ENCODE results near the gene HMCN1. TPM values are rescaled to one million over a fixed set of nuclear protein-coding genes. Genes with fewer than 3 reads are reported as not detected.

The HMCN1 gene
- polyA plus RNA-seq, 1 donor from 2014 or later, result 0.66 TPM

GRCh38 chr1:186152227-186152619 is 418.0 kb downstream of the HMCN1 start:
- Histone ChIP-seq H3K9me3 (ENCODE audit: low read length) (no peaks in the 10 kb centered on the region), H4K20me1 (ENCODE audit: insufficient read depth) (no peaks in the 10 kb centered on the region), H3K27me3 (ENCODE audit: insufficient read depth, low read depth, low read length) (no peaks in the 10 kb centered on the region), H3K9me2 (ENCODE audit: insufficient read depth, low read length) (no peaks in the 10 kb centered on the region), H3K36me3 (ENCODE audit: insufficient read depth, low read length) (no peaks in the 10 kb centered on the region), H3K4me2 (ENCODE audit: low read length) (no peak overlapping the region), H2AFZ (ENCODE audit: low read depth, low read length) (no peak overlapping the region), H3K9ac (ENCODE audit: low read length) (no peak overlapping the region), H3K4me3 (ENCODE audit: low read length) (no peak overlapping the region), H3K79me2 (replicated peaks; ENCODE audit: insufficient read depth, low read length) (no peaks in the 10 kb centered on the region), H3F3A (ENCODE audit: insufficient read depth, low read length, poor library complexity, severe bottlenecking) (no peaks in the 10 kb centered on the region), H3K27ac (ENCODE audit: low read length) (no peak overlapping the region)
- TF ChIP-seq EZH2 (IDR thresholded peaks at IDR 0.05; ENCODE audit: borderline replicate concordance, insufficient read depth, low read length, poor library complexity, severe bottlenecking) (no peak), RAD21 (conservative IDR thresholded peaks at IDR 0.05) (no peak), TAF1 (IDR thresholded peaks at IDR 0.05; ENCODE audit: low read depth) (no peak), SMC3 (conservative IDR thresholded peaks at IDR 0.05; ENCODE audit: poor library complexity) (no peak), EP300 (conservative IDR thresholded peaks at IDR 0.05; ENCODE audit: poor library complexity, severe bottlenecking) (no peak), REST (IDR thresholded peaks at IDR 0.05; ENCODE audit: borderline replicate concordance) (no peak), POLR2AphosphoS5 (IDR thresholded peaks at IDR 0.05) (no peak), MXI1 (conservative IDR thresholded peaks at IDR 0.05; ENCODE audit: poor library complexity, severe bottlenecking) (no peak)
- TF ChIP-seq, protein P1, sequence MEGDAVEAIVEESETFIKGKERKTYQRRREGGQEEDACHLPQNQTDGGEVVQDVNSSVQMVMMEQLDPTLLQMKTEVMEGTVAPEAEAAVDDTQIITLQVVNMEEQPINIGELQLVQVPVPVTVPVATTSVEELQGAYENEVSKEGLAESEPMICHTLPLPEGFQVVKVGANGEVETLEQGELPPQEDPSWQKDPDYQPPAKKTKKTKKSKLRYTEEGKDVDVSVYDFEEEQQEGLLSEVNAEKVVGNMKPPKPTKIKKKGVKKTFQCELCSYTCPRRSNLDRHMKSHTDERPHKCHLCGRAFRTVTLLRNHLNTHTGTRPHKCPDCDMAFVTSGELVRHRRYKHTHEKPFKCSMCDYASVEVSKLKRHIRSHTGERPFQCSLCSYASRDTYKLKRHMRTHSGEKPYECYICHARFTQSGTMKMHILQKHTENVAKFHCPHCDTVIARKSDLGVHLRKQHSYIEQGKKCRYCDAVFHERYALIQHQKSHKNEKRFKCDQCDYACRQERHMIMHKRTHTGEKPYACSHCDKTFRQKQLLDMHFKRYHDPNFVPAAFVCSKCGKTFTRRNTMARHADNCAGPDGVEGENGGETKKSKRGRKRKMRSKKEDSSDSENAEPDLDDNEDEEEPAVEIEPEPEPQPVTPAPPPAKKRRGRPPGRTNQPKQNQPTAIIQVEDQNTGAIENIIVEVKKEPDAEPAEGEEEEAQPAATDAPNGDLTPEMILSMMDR (IDR thresholded peaks at IDR 0.05; ENCODE audit: poor library complexity, severe bottlenecking), result no peak

DNA sequence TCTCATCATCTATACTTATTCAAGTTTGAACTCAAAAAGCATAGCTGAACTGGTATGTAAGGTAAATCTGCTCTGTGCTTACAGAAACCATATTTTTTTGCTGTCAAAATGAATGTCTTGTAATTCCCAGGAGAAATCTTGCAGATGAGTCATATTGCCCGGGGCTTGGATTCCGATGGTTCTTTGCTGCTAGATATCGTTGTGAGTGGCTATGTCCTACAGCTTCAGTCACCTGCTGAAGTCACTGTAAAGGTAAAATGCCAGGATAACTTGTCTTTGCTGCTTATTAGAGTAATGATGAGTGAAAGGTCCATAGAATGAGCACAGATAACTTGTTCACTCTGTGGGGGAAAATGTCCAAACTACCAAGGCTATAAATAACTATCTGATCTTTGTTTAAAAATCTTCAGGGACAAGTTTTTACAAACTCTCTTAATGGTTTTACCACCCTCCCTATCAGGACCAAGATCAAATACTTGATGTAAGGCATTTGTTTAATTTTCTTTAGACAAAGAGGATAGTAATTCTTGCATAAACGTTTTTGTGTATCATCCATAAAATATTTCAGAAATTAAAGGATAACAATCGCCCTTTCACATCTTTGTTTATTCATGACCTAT is 418.5 kb downstream of the HMCN1 start:
- H3K4me2 ChIP-seq (ENCODE audit: low read length), result no peak overlapping the region

More for the DNA sequence above, 418.5 kb downstream of the HMCN1 start:
- no peaks in the 10 kb centered on the region for H3K9me2 ChIP-seq (ENCODE audit: insufficient read depth, low read length)
- no peaks in the 10 kb centered on the region for H3K36me3 ChIP-seq (ENCODE audit: insufficient read depth, low read length)
- H3F3A ChIP-seq (ENCODE audit: insufficient read depth, low read length, poor library complexity, severe bottlenecking), result no peaks in the 10 kb centered on the region
- H3K4me3 ChIP-seq (ENCODE audit: low read length), result no peak overlapping the region
- no peaks in the 10 kb centered on the region for H4K20me1 ChIP-seq (ENCODE audit: insufficient read depth)
- no peak overlapping the region for H3K9ac ChIP-seq (ENCODE audit: low read length)
- H2AFZ ChIP-seq (ENCODE audit: low read depth, low read length), result no peak overlapping the region
- no peak overlapping the region for H3K27ac ChIP-seq (ENCODE audit: low read length)
- TF ChIP-seq POLR2AphosphoS5 (IDR thresholded peaks at IDR 0.05), result no peak
- no peak for TF ChIP-seq MXI1 (conservative IDR thresholded peaks at IDR 0.05; ENCODE audit: poor library complexity, severe bottlenecking)
- TF ChIP-seq EP300 (conservative IDR thresholded peaks at IDR 0.05; ENCODE audit: poor library complexity, severe bottlenecking), result no peak
- TF ChIP-seq TAF1 (IDR thresholded peaks at IDR 0.05; ENCODE audit: low read depth), result no peak
- TF ChIP-seq, protein P1 (IDR thresholded peaks at IDR 0.05; ENCODE audit: poor library complexity, severe bottlenecking), result no peak
- no peak for TF ChIP-seq RAD21 (conservative IDR thresholded peaks at IDR 0.05)
- no peak for TF ChIP-seq SMC3 (conservative IDR thresholded peaks at IDR 0.05; ENCODE audit: poor library complexity)
- TF ChIP-seq REST (IDR thresholded peaks at IDR 0.05; ENCODE audit: borderline replicate concordance), result no peak
- TF ChIP-seq EZH2 (IDR thresholded peaks at IDR 0.05; ENCODE audit: borderline replicate concordance, insufficient read depth, low read length, poor library complexity, severe bottlenecking), result no peak
- no peaks in the 10 kb centered on the region for H3K9me3 ChIP-seq (ENCODE audit: low read length)
- H3K27me3 ChIP-seq (ENCODE audit: insufficient read depth, low read depth, low read length), result no peaks in the 10 kb centered on the region
- H3K79me2 ChIP-seq (replicated peaks; ENCODE audit: insufficient read depth, low read length), result no peaks in the 10 kb centered on the region
